CD4-positive, alpha-beta memory T cell (primary cell): ENCODE data around the gene ZBTB45. TPM values are rescaled to one million over a fixed set of nuclear protein-coding genes. Genes with fewer than 3 reads are reported as not detected.

Experiments
- CTCF ChIA-PET: fragments of 350-600 bp; sonication (Branson Sonifier 250); formaldehyde crosslinking; loops from one replicate; lab custom pipeline; 2021; ENCODE audit warnings: inconsistent platforms; ENCODE audit not compliant: partially characterized antibody; lab: Charles Lee
- POLR2A ChIA-PET: fragments of 350-600 bp; sonication (Branson Sonifier 250); formaldehyde crosslinking; loops from one replicate; lab custom pipeline; 2021; ENCODE audit not compliant: partially characterized antibody; lab: Charles Lee
- DNase-seq, 5 donors: peaks; one replicate each; pipeline versions ENCODE4 v3.0.0 to v3.0.0-alpha.2; 2020 to 2022; ENCODE audit warnings: mixed read lengths in 1 of 5
- H3K27ac ChIP-seq: one replicate; pipeline ENCODE4 v1.7.0; 2013; ENCODE audit warnings: low read depth, low read length
- H3K27me3 ChIP-seq: 2 replicates; pipeline ENCODE4 v1.7.0; 2013; ENCODE audit warnings: mild to moderate bottlenecking, low read length, moderate library complexity; ENCODE audit not compliant: insufficient read depth
- H3K36me3 ChIP-seq: 2 replicates; pipeline ENCODE4 v1.7.0; 2013; ENCODE audit warnings: mild to moderate bottlenecking, low read length, moderate library complexity; ENCODE audit not compliant: insufficient read depth
- H3K4me1 ChIP-seq: 2 replicates; pipeline ENCODE4 v1.7.0; 2013; ENCODE audit warnings: mild to moderate bottlenecking, low read length, moderate library complexity; ENCODE audit not compliant: insufficient read depth
- H3K4me3 ChIP-seq, 2 donors: one replicate each; pipeline ENCODE4 v1.7.0; 2013; ENCODE audit warnings: low read length in 2 of 2, mild to moderate bottlenecking in 1 of 2
- H3K9me3 ChIP-seq, 2 donors: one replicate each; pipeline ENCODE4 v1.7.0; 2013; ENCODE audit warnings: low read length in 2 of 2, control low read depth in 1 of 2; ENCODE audit not compliant: control insufficient read depth in 1 of 2
- H3K27ac Mint-ChIP-seq, 7 donors: one replicate each; pipeline ENCODE4 v1.8.0; 2020 to 2021; ENCODE audit warnings: mixed read lengths in 7 of 7, mild to moderate bottlenecking in 6 of 7, inconsistent platforms in 3 of 7, moderate library complexity in 3 of 7
- H3K27me3 Mint-ChIP-seq, 2 donors: one replicate each; pipeline ENCODE4 v1.8.0; 2020 to 2021; ENCODE audit warnings: mixed read lengths in 2 of 2
- H3K36me3 Mint-ChIP-seq, 2 donors: one replicate each; pipeline ENCODE4 v1.8.0; 2020 to 2021; ENCODE audit warnings: mixed read lengths in 2 of 2, inconsistent platforms in 1 of 2, mild to moderate bottlenecking in 1 of 2
- H3K4me1 Mint-ChIP-seq, 4 donors: one replicate each; pipeline ENCODE4 v1.8.0; 2020 to 2021; ENCODE audit warnings: mixed read lengths in 4 of 4, mild to moderate bottlenecking in 1 of 4
- H3K4me3 Mint-ChIP-seq, 8 donors: one replicate each; pipeline ENCODE4 v1.8.0; 2020 to 2021; ENCODE audit warnings: mixed read lengths in 8 of 8, mild to moderate bottlenecking in 7 of 8, moderate library complexity in 6 of 8, inconsistent platforms in 3 of 8
- H3K9me3 Mint-ChIP-seq, 8 donors: one replicate each; pipeline ENCODE4 v1.8.0; 2020 to 2021; ENCODE audit warnings: mixed read lengths in 8 of 8, mild to moderate bottlenecking in 5 of 8, inconsistent platforms in 3 of 8, moderate library complexity in 1 of 8
- intact Hi-C: fragments of 100-400 bp; cut with micrococcal nuclease; formaldehyde crosslinking; loops from one replicate; pipeline ENCODE4 v1.15.1; 2023
- polyA plus RNA-seq, 2 donors: library from polyadenylated mRNA; unstranded; fragments of 300-500 nt; fragmentation: Illumina TruSeq; gene quantifications; one replicate each; pipeline ENCODE4 v1.2.3, GENCODE V29; 2021
- total RNA-seq, 2 experiments: library from RNA; stranded (reverse); gene quantifications; one replicate each; pipeline ENCODE4 v1.2.3, GENCODE V29; 2021

The ZBTB45 gene
- total and polyA plus RNA-seq, 4 experiments from 2014 or later, result 1.9 to 19.8 (median 13.0) TPM

GRCh38 chr19:58516246-58516836 lies 3.3 kb downstream of the ZBTB45 start:
- Mint-ChIP-seq H3K27me3 (no peaks in the 10 kb centered on the region), H3K36me3 (peaks cover 6 to 19% of the 10 kb centered on the region in 2 donors), H3K4me1 (peaks cover 18 to 63% (median 41%) of the 10 kb centered on the region in 4 donors), H3K4me3 (peak overlapping the region in 2 of 8 donors; percentile 12 to 36), H3K9me3 (no peaks in the 10 kb centered on the region), H3K27ac (peak overlapping the region in 3 of 7 donors; percentile 48 to 84 (median 57))
- no peaks in the 10 kb centered on the region for H3K27me3 ChIP-seq
- H3K9me3 ChIP-seq, result no peaks in the 10 kb centered on the region
- no peak overlapping the region for H3K27ac ChIP-seq
- intact Hi-C loops, result loop anchor here (5.0 kb wide), 1 partner anchor 39 kb away; the partner anchor contains the start of gene ZNF446
- H3K4me1 ChIP-seq, result peaks cover 40% of the 10 kb centered on the region
- no peak overlapping the region for H3K4me3 ChIP-seq
- ChIA-PET CTCF (interaction anchor here (13.8 kb wide), 1 partner anchor 64 kb away, joined by 260 read pairs; no protein-coding TSS in a partner anchor), POLR2A (interaction anchor here (1.0 to 1.9 kb wide), 2 partner anchors 28 to 64 kb away, joined by 3 to 5 read pairs; partner anchors contain the start of gene TRIM28)
- DNase-seq, result no peak
- H3K36me3 ChIP-seq, result peaks cover 13% of the 10 kb centered on the region

- ChIA-PET POLR2A (interaction anchor here (0.7 to 1.9 kb wide), 4 partner anchors 29 to 65 kb away, joined by 3 to 5 read pairs (median 3); partner anchors contain the start of gene TRIM28), CTCF (interaction anchor here (1.3 to 13.8 kb wide), 2 partner anchors 54 to 65 kb away, joined by 3 to 260 read pairs; no protein-coding TSS in a partner anchor)
- Mint-ChIP-seq H3K4me3 (peak overlapping the region in 5 of 8 donors; percentile 10 to 60 (median 49)), H3K27me3 (no peaks in the 10 kb centered on the region), H3K27ac (peak overlapping the region in 3 of 7 donors; percentile 48 to 84 (median 84)), H3K9me3 (no peaks in the 10 kb centered on the region), H3K36me3 (peaks cover 6 to 19% of the 10 kb centered on the region in 2 donors), H3K4me1 (peaks cover 16 to 60% (median 39%) of the 10 kb centered on the region in 4 donors)
- Histone ChIP-seq H3K27ac (no peak overlapping the region), H3K9me3 (no peaks in the 10 kb centered on the region), H3K4me3 (no peak overlapping the region), H3K27me3 (no peaks in the 10 kb centered on the region), H3K4me1 (peaks cover 36% of the 10 kb centered on the region), H3K36me3 (peaks cover 13% of the 10 kb centered on the region)
- intact Hi-C loops, result loop anchor here (5.0 kb wide), 1 partner anchor 38 kb away; the partner anchor contains the start of gene ZNF446
- DNase-seq, result no peak
Observed at GRCh38 chr19:58515259-58515658, 4.4 kb downstream of the ZBTB45 start.

- ChIA-PET CTCF (interaction anchor here (0.6 to 13.8 kb wide), 14 partner anchors 8 to 184 kb away, joined by 3 to 260 read pairs (median 4); partner anchors contain the start of genes CHMP2A and ZNF497), POLR2A (interaction anchor here (0.6 to 2.5 kb wide), 9 partner anchors 24 to 66 kb away, joined by 3 to 21 read pairs (median 4); partner anchors contain the start of genes CHMP2A and TRIM28)
- peaks cover 33% of the 10 kb centered on the region for H3K4me1 ChIP-seq
- no peaks in the 10 kb centered on the region for H3K9me3 ChIP-seq
- peak overlapping the region; percentile 52 to 91 (median 88) for H3K27ac Mint-ChIP-seq
- no peaks in the 10 kb centered on the region for H3K27me3 Mint-ChIP-seq
- DNase-seq, result no peak
- peaks cover 14 to 53% (median 34%) of the 10 kb centered on the region in 4 donors for H3K4me1 Mint-ChIP-seq
- intact Hi-C loops, result loop anchor here (1.0 to 5.0 kb wide), 4 partner anchors 30 to 332 kb away; partner anchors contain the start of genes TRIM28 and ZNF446
- peak overlapping the region in 1 of 2 donors; percentile 9 for H3K4me3 ChIP-seq
- no peaks in the 10 kb centered on the region for H3K9me3 Mint-ChIP-seq
- H3K27ac ChIP-seq, result peak overlapping the region; percentile 31
- peaks cover 6 to 15% of the 10 kb centered on the region in 2 donors for H3K36me3 Mint-ChIP-seq
- H3K27me3 ChIP-seq, result no peaks in the 10 kb centered on the region
- H3K36me3 ChIP-seq, result peaks cover 13% of the 10 kb centered on the region
- peak overlapping the region; percentile 61 to 88 (median 82) for H3K4me3 Mint-ChIP-seq
Observed at GRCh38 chr19:58514564-58515022, 5.0 kb downstream of the ZBTB45 start.

- intact Hi-C loops, result loop anchor here (1.0 kb wide), 3 partner anchors 30 to 332 kb away; partner anchors contain the start of gene TRIM28
- Histone ChIP-seq H3K27ac (peak overlapping the region; percentile 61), H3K27me3 (no peaks in the 10 kb centered on the region), H3K4me3 (peak overlapping the region in 1 of 2 donors; percentile 32), H3K4me1 (peaks cover 31% of the 10 kb centered on the region), H3K9me3 (no peaks in the 10 kb centered on the region), H3K36me3 (peaks cover 13% of the 10 kb centered on the region)
- DNase-seq, result peak; percentile 93 to 95 (median 94)
- Mint-ChIP-seq H3K4me3 (peak overlapping the region; percentile 74 to 88 (median 84)), H3K36me3 (peaks cover 6 to 11% of the 10 kb centered on the region in 2 donors), H3K9me3 (no peaks in the 10 kb centered on the region), H3K27ac (peak overlapping the region; percentile 82 to 93 (median 91)), H3K4me1 (peaks cover 11 to 49% (median 29%) of the 10 kb centered on the region in 4 donors), H3K27me3 (no peaks in the 10 kb centered on the region)
- ChIA-PET CTCF (interaction anchor here (0.6 to 13.8 kb wide), 14 partner anchors 9 to 184 kb away, joined by 3 to 260 read pairs (median 4); partner anchors contain the start of genes CHMP2A and ZNF497), POLR2A (interaction anchor here (0.6 to 2.5 kb wide), 11 partner anchors 25 to 66 kb away, joined by 3 to 21 read pairs (median 4); partner anchors contain the start of genes CHMP2A, MZF1, TRIM28 and UBE2M)
Observed at GRCh38 chr19:58513694-58514563, 5.7 kb downstream of the ZBTB45 start.

DNA sequence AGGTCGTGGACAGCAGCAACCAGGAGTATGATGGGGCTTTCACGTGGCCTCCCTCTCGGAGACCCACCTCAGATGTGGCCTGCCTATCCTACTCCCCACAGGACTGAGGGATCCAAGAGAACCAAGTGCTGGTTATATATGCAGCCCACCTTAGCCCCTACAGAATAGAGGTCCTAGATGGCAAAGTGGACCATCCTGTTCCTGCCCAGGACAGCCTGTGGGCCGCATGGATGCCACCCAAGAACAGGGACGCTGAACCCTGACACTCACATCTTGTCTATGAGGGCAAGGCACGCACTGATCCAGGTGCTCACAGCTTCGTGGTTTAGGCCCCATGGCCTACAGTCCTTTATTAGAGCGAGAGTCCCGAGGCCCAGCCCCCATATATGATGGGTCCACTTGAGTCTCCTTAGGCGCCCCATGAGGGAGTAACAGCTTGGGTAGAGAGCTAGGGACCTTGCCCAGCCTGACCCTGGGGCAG lies 6.4 kb downstream of the ZBTB45 start:
- no peaks in the 10 kb centered on the region for H3K27me3 Mint-ChIP-seq
- POLR2A ChIA-PET, result interaction anchor here (1.0 to 2.5 kb wide), 8 partner anchors 25 to 67 kb away, joined by 3 to 21 read pairs (median 6); partner anchors contain the start of genes CHMP2A, MZF1, TRIM28 and UBE2M
- no peaks in the 10 kb centered on the region for H3K9me3 ChIP-seq
- peaks cover 13% of the 10 kb centered on the region for H3K36me3 ChIP-seq
- peaks cover 6 to 8% of the 10 kb centered on the region in 2 donors for H3K36me3 Mint-ChIP-seq
- H3K27me3 ChIP-seq, result no peaks in the 10 kb centered on the region
- H3K27ac ChIP-seq, result peak overlapping the region; percentile 61
- no peaks in the 10 kb centered on the region for H3K9me3 Mint-ChIP-seq
- CTCF ChIA-PET, result interaction anchor here (0.9 to 13.8 kb wide), 6 partner anchors 10 to 67 kb away, joined by 3 to 260 read pairs (median 7); partner anchors contain the start of gene CHMP2A
- DNase-seq, result no peak
- H3K4me3 Mint-ChIP-seq, result peak overlapping the region in 2 of 8 donors; percentile 55 to 84
- peaks cover 24% of the 10 kb centered on the region for H3K4me1 ChIP-seq
- H3K4me3 ChIP-seq, result peak overlapping the region in 1 of 2 donors; percentile 32
- peak overlapping the region in 3 of 7 donors; percentile 4 to 84 (median 25) for H3K27ac Mint-ChIP-seq
- H3K4me1 Mint-ChIP-seq, result peaks cover 8 to 42% (median 23%) of the 10 kb centered on the region in 4 donors
- intact Hi-C loops, result no loop called here
